CD14-positive monocyte (primary cell): ENCODE results near the gene CCDC12. TPM values are rescaled to one million over a fixed set of nuclear protein-coding genes. Genes with fewer than 3 reads are reported as not detected.

Source experiments
- DNase-seq, 3 donors: peaks; one replicate each; pipeline ENCODE4 v3.0.0-alpha.2; 2011 to 2022
- H2AFZ ChIP-seq: 2 replicates; pipeline ENCODE4 v1.6.0; 2012; ENCODE audit warnings: mild to moderate bottlenecking, low read depth, low read length, inconsistent platforms; ENCODE audit not compliant: insufficient read depth, poor library complexity, severe bottlenecking
- H3K27ac ChIP-seq, 2 donors: 1 replicate in 1 of 2; 2 replicates in 1 of 2; pipeline ENCODE4 v1.5.1; 2012 to 2013; ENCODE audit warnings: low read length in 2 of 2, control low read depth in 1 of 2, inconsistent platforms in 1 of 2, low read depth in 1 of 2, mild to moderate bottlenecking in 1 of 2
- H3K27me3 ChIP-seq, 2 donors: one replicate each; pipeline versions ENCODE4 v1.6.0 to v1.6.1; 2011 to 2013; ENCODE audit warnings: low read length in 2 of 2; ENCODE audit not compliant: control insufficient read depth in 2 of 2, insufficient read depth in 2 of 2
- H3K36me3 ChIP-seq, 2 donors: replicated peaks in 1 of 2; 1 replicate in 1 of 2; 2 replicates in 1 of 2; pipeline versions ENCODE4 v1.5.1 to v1.6.1; 2012 to 2013; ENCODE audit warnings: low read length in 2 of 2, control low read depth in 1 of 2, inconsistent platforms in 1 of 2, mild to moderate bottlenecking in 1 of 2; ENCODE audit not compliant: insufficient read depth in 2 of 2, control insufficient read depth in 1 of 2
- H3K4me1 ChIP-seq, 2 donors: 1 replicate in 1 of 2; 2 replicates in 1 of 2; pipeline versions ENCODE4 v1.5.1 to v1.6.1; 2012 to 2013; ENCODE audit warnings: low read length in 2 of 2, control low read depth in 1 of 2, inconsistent platforms in 1 of 2, mild to moderate bottlenecking in 1 of 2, moderate library complexity in 1 of 2; ENCODE audit not compliant: insufficient read depth in 2 of 2, control insufficient read depth in 1 of 2
- H3K4me2 ChIP-seq: replicated peaks from 2 replicates; pipeline ENCODE3; 2012; ENCODE audit warnings: low read length, moderate library complexity, mild to moderate bottlenecking; ENCODE audit not compliant: poor library complexity, severe bottlenecking; ENCODE audit errors: extremely low read depth
- H3K4me3 ChIP-seq, 3 experiments: fragments of 200-600 bp in 1 of 3; sonication (generic) in 1 of 3; replicated peaks in 1 of 3; 1 replicate in 2 of 3; 2 replicates in 1 of 3; pipeline ENCODE4 v1.5.1; 2011 to 2013; ENCODE audit warnings: low read length in 3 of 3, mild to moderate bottlenecking in 3 of 3, control low read depth in 2 of 3, low read depth in 2 of 3, inconsistent platforms in 1 of 3, moderate library complexity in 1 of 3
- H3K79me2 ChIP-seq: 2 replicates; pipeline ENCODE4 v1.6.0; 2012; ENCODE audit warnings: mild to moderate bottlenecking, control low read depth, inconsistent platforms, low read length, moderate library complexity; ENCODE audit not compliant: insufficient read depth
- H3K9ac ChIP-seq: 2 replicates; pipeline ENCODE4 v1.6.0; 2017; ENCODE audit warnings: low read length, mild to moderate bottlenecking; ENCODE audit not compliant: insufficient read depth, poor library complexity, severe bottlenecking
- H3K9me3 ChIP-seq, 2 donors: replicated peaks in 1 of 2; 1 replicate in 1 of 2; 2 replicates in 1 of 2; pipeline versions ENCODE4 v1.5.1 to v1.6.1; 2012 to 2013; ENCODE audit warnings: low read length in 2 of 2, control low read depth in 1 of 2; ENCODE audit not compliant: control insufficient read depth in 1 of 2, insufficient read depth in 1 of 2
- H4K20me1 ChIP-seq: 2 replicates; pipeline ENCODE4 v1.6.0; 2012; ENCODE audit warnings: mild to moderate bottlenecking, low read length, control low read depth, moderate library complexity; ENCODE audit not compliant: insufficient read depth
- H3K27ac Mint-ChIP-seq, 7 donors: one replicate each; pipeline ENCODE4 v1.8.0; 2020; ENCODE audit warnings: mild to moderate bottlenecking in 7 of 7, mixed read lengths in 7 of 7, moderate library complexity in 6 of 7, inconsistent platforms in 2 of 7
- H3K27me3 Mint-ChIP-seq, 3 donors: one replicate each; pipeline ENCODE4 v1.8.0; 2021 to 2022; ENCODE audit warnings: low read depth in 3 of 3, mild to moderate bottlenecking in 3 of 3, mixed read lengths in 3 of 3, moderate library complexity in 3 of 3, inconsistent platforms in 1 of 3
- H3K36me3 Mint-ChIP-seq, 2 donors: one replicate each; pipeline ENCODE4 v1.8.0; 2020; ENCODE audit warnings: mixed read lengths in 2 of 2, inconsistent platforms in 1 of 2, mild to moderate bottlenecking in 1 of 2
- H3K4me1 Mint-ChIP-seq: one replicate; pipeline ENCODE4 v1.8.0; 2020; ENCODE audit warnings: mild to moderate bottlenecking, mixed read lengths
- H3K4me3 Mint-ChIP-seq, 2 donors: one replicate each; pipeline ENCODE4 v1.8.0; 2020; ENCODE audit warnings: mild to moderate bottlenecking in 2 of 2, mixed read lengths in 2 of 2, moderate library complexity in 1 of 2
- H3K9me3 Mint-ChIP-seq, 7 donors: one replicate each; pipeline ENCODE4 v1.8.0; 2020 to 2022; ENCODE audit warnings: mixed read lengths in 7 of 7, mild to moderate bottlenecking in 6 of 7, moderate library complexity in 6 of 7, inconsistent platforms in 2 of 7
- WGBS: methylation state at CpG from one replicate; pipeline ENCODE4 v1.1.5; 2013; ENCODE audit warnings: missing lambda C conversion rate; ENCODE audit not compliant: insufficient coverage; 5-methylcytosine and 5-hydroxymethylcytosine counted together
- intact Hi-C, 2 donors: fragments of 100-400 bp; cut with micrococcal nuclease; formaldehyde crosslinking; loops; one replicate each; pipeline versions ENCODE4 v1.15.0 to v1.15.1; 2023
- polyA plus RNA-seq, 3 donors: library from polyadenylated mRNA; depleted of rRNA in 1 of 3; unstranded in 2 of 3; stranded (reverse) in 1 of 3; fragments of 300-500 nt in 2 of 3; fragments of >200 nt in 1 of 3; fragmentation: Illumina TruSeq in 2 of 3; gene quantifications; 1 replicate in 2 of 3; 2 replicates in 1 of 3; pipeline ENCODE4 v1.2.3, GENCODE V29; 2012 to 2021
- TF ChIP-seq, protein P1 (sequence below): fragments of 200-600 bp; IDR thresholded peaks from one replicate; pipeline ENCODE4 v1.8.0; 2022; ENCODE audit warnings: antibody characterized with exemption, mild to moderate bottlenecking

Gene CCDC12
- polyA plus RNA-seq, 3 donors, result 50.1 to 70.7 (median 55.8) TPM

DNA sequence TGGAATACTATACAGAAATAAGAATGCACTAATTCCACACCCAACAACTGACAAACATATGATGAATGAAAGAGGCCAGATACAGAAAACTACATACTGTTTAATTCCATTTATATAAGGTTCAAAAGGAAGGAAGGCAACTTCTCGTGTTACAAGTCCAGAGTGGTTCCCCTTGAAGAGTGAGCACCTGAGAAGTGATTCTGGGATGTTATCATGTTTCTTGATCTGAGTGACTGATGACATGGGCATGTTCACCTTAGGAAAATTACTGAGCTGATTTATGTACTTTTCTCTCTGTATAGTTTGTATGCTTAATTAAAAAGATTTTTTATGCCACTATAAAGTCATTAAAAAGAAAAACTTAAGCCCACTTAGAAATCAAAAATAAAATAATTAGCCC lies 13.6 kb downstream of the CCDC12 start:
- no peak overlapping the region for H2AFZ ChIP-seq
- peak overlapping the region in 3 of 7 donors; percentile 61 to 62 (median 61) for H3K27ac Mint-ChIP-seq
- no peaks in the 10 kb centered on the region for H3K9me3 ChIP-seq
- H4K20me1 ChIP-seq, result peaks cover 78% of the 10 kb centered on the region
- TF ChIP-seq, protein P1, sequence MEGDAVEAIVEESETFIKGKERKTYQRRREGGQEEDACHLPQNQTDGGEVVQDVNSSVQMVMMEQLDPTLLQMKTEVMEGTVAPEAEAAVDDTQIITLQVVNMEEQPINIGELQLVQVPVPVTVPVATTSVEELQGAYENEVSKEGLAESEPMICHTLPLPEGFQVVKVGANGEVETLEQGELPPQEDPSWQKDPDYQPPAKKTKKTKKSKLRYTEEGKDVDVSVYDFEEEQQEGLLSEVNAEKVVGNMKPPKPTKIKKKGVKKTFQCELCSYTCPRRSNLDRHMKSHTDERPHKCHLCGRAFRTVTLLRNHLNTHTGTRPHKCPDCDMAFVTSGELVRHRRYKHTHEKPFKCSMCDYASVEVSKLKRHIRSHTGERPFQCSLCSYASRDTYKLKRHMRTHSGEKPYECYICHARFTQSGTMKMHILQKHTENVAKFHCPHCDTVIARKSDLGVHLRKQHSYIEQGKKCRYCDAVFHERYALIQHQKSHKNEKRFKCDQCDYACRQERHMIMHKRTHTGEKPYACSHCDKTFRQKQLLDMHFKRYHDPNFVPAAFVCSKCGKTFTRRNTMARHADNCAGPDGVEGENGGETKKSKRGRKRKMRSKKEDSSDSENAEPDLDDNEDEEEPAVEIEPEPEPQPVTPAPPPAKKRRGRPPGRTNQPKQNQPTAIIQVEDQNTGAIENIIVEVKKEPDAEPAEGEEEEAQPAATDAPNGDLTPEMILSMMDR, result no peak
- H3K4me1 ChIP-seq, result peaks cover 44 to 71% of the 10 kb centered on the region in 2 donors
- H3K27me3 ChIP-seq, result no peaks in the 10 kb centered on the region
- H3K4me2 ChIP-seq, result no peak overlapping the region
- H3K4me1 Mint-ChIP-seq, result peaks cover 83% of the 10 kb centered on the region
- peaks cover 0 to 3% (median 1%) of the 10 kb centered on the region in 3 donors for H3K27me3 Mint-ChIP-seq
- H3K36me3 Mint-ChIP-seq, result peaks cover 36 to 51% of the 10 kb centered on the region in 2 donors
- WGBS, result no CpG with 5 or more reads among the region's 1 CpG
- no peak overlapping the region for H3K4me3 Mint-ChIP-seq
- peaks cover 0 to 3% (median 0%) of the 10 kb centered on the region in 7 donors for H3K9me3 Mint-ChIP-seq
- peaks cover 7 to 16% of the 10 kb centered on the region in 2 donors for H3K36me3 ChIP-seq
- peaks cover 90% of the 10 kb centered on the region for H3K79me2 ChIP-seq
- H3K9ac ChIP-seq, result no peak overlapping the region
- no peak for DNase-seq
- H3K4me3 ChIP-seq, result no peak overlapping the region
- intact Hi-C loops, result no loop called here
- H3K27ac ChIP-seq, result no peak overlapping the region

DNA sequence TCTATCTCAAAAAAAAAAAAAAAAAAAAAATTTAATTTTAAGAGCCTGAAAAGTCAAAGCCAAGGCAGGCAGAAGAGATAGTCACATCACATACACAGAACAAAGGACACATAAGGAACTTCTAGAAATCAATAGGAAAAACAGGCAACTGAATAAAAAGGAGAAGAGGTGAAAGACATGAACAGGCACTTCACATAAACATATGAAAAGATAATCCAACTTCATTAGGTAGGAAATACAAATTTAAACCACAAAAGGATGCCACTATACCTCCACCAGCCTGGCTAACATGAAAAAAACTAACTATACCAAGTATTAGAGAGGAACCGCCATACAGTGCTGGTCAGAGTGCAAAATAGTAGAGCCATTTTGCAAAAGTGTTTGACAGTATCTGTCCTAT lies 14.1 kb downstream of the CCDC12 start:
- no peak for DNase-seq
- no peaks in the 10 kb centered on the region for H3K27me3 ChIP-seq
- H3K27me3 Mint-ChIP-seq, result peaks cover 0 to 3% (median 1%) of the 10 kb centered on the region in 3 donors
- H3K79me2 ChIP-seq, result peaks cover 90% of the 10 kb centered on the region
- H3K4me1 Mint-ChIP-seq, result peaks cover 82% of the 10 kb centered on the region
- H3K4me3 ChIP-seq, result no peak overlapping the region
- H2AFZ ChIP-seq, result no peak overlapping the region
- H3K9ac ChIP-seq, result no peak overlapping the region
- peaks cover 31 to 48% of the 10 kb centered on the region in 2 donors for H3K36me3 Mint-ChIP-seq
- TF ChIP-seq, protein P1, result no peak
- 100% methylated on average over 1 of the region's 1 CpG for WGBS
- peaks cover 5 to 10% of the 10 kb centered on the region in 2 donors for H3K36me3 ChIP-seq
- H3K4me2 ChIP-seq, result no peak overlapping the region
- intact Hi-C loops, result no loop called here
- H4K20me1 ChIP-seq, result peaks cover 78% of the 10 kb centered on the region
- no peak overlapping the region for H3K27ac ChIP-seq
- peaks cover 46 to 70% of the 10 kb centered on the region in 2 donors for H3K4me1 ChIP-seq
- no peaks in the 10 kb centered on the region for H3K9me3 ChIP-seq
- H3K4me3 Mint-ChIP-seq, result no peak overlapping the region
- peak overlapping the region in 1 of 7 donors; percentile 69 for H3K27ac Mint-ChIP-seq
- peaks cover 0 to 3% (median 0%) of the 10 kb centered on the region in 7 donors for H3K9me3 Mint-ChIP-seq
